Vein endothelial cell (primary cell): ENCODE measurements around the gene SMARCA5. TPM values are rescaled to one million over a fixed set of nuclear protein-coding genes. Genes with fewer than 3 reads are reported as not detected.

ENCODE experiments used
- total RNA-seq: library from RNA; depleted of rRNA; stranded (reverse); fragments of >200 nt; gene quantifications from 2 replicates; pipeline ENCODE4 v1.2.3, GENCODE V29; 2012

SMARCA5 gene, protein sequence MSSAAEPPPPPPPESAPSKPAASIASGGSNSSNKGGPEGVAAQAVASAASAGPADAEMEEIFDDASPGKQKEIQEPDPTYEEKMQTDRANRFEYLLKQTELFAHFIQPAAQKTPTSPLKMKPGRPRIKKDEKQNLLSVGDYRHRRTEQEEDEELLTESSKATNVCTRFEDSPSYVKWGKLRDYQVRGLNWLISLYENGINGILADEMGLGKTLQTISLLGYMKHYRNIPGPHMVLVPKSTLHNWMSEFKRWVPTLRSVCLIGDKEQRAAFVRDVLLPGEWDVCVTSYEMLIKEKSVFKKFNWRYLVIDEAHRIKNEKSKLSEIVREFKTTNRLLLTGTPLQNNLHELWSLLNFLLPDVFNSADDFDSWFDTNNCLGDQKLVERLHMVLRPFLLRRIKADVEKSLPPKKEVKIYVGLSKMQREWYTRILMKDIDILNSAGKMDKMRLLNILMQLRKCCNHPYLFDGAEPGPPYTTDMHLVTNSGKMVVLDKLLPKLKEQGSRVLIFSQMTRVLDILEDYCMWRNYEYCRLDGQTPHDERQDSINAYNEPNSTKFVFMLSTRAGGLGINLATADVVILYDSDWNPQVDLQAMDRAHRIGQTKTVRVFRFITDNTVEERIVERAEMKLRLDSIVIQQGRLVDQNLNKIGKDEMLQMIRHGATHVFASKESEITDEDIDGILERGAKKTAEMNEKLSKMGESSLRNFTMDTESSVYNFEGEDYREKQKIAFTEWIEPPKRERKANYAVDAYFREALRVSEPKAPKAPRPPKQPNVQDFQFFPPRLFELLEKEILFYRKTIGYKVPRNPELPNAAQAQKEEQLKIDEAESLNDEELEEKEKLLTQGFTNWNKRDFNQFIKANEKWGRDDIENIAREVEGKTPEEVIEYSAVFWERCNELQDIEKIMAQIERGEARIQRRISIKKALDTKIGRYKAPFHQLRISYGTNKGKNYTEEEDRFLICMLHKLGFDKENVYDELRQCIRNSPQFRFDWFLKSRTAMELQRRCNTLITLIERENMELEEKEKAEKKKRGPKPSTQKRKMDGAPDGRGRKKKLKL
- total RNA-seq, result 45.4 and 65.0 TPM in 2 replicates

DNA sequence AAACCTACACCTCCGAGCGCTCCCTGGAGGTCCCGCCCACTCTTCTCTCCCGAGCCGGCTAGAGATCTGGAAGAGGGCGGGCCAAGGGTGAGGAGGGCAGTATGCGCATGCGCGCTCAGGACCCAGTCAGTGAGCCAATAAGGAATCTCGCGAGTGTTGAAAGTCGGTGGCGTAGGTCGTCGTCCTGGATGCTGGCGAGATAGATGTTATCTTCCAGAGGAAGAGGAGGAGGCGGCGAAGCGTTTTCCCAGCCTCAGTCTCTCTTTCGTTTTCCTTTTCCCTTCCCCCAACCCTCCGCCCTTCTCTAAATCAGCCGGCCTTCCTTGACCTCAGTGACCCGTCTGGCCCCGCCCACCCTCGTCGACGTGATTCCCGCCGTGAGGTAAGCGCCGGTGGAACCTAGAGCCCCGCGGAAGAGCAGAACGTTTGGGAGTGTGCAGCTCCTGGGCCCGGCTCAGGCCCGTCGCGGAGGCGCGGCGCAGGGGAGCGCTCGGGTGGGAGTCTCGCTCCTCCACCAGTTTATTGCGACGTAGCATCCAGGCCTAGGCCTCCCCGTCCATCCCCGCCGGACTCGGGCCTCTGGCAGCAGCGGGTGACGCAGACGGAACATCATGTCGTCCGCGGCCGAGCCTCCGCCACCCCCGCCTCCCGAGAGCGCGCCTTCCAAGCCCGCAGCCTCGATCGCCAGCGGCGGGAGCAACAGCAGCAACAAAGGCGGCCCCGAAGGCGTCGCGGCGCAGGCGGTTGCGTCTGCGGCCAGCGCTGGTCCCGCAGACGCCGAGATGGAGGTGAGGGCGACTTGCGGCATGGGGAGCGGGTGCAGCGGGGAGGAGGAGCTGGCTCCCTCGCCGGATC lies at the start of gene SMARCA5:
Gene SMARCA5, plus strand, starts transcription at position 389 of the 855 bp plus-strand sequence. Its CDS starts 223 bp downstream, at position 612.

Other genes starting within 250 kb of the SMARCA5 start
- gene GAB1, start 176.8 kb upstream of the SMARCA5 start, total RNA-seq, result 39.2 and 57.4 TPM in 2 replicates
- gene FREM3, start 187.0 kb downstream of the SMARCA5 start, total RNA-seq, result under 0.01 and 0.19 TPM in 2 replicates